Mesenchymal stem cell (in vitro differentiated cells and primary cell): ENCODE measurements around the gene CDH15.
"Not testable (repeated sequence)": the region's sequence is repeated elsewhere in the genome, so short reads cannot be mapped to it uniquely, and the experiment has no call there.

Experiments used
- DNase-seq: peaks from one replicate; pipeline ENCODE4 v3.0.0-alpha.2; 2013
- H2AFZ ChIP-seq: one replicate; pipeline ENCODE4 v1.6.1; 2013; ENCODE audit warnings: low read depth, mild to moderate bottlenecking, control low read depth, inconsistent platforms, low read length, moderate library complexity
- H2AK5ac ChIP-seq: 2 replicates; pipeline ENCODE4 v1.6.1; 2013; ENCODE audit warnings: low read length, moderate library complexity, mild to moderate bottlenecking, inconsistent platforms; ENCODE audit not compliant: severe bottlenecking
- H2BK120ac ChIP-seq: one replicate; pipeline ENCODE4 v1.6.1; 2013; ENCODE audit warnings: low read depth, mild to moderate bottlenecking, inconsistent platforms, low read length, moderate library complexity
- H2BK12ac ChIP-seq, 2 experiments: one replicate each; pipeline ENCODE4 v1.6.1; 2013; ENCODE audit warnings: inconsistent platforms in 2 of 2, low read length in 2 of 2, mild to moderate bottlenecking in 2 of 2, moderate library complexity in 2 of 2, control low read depth in 1 of 2
- H2BK15ac ChIP-seq: one replicate; pipeline ENCODE4 v1.6.1; 2013; ENCODE audit warnings: mild to moderate bottlenecking, low read depth, inconsistent platforms; ENCODE audit not compliant: poor library complexity, severe bottlenecking
- H2BK5ac ChIP-seq: 2 replicates; pipeline ENCODE4 v1.6.1; 2013; ENCODE audit warnings: low read depth, mild to moderate bottlenecking, low read length, control low read depth, inconsistent platforms; ENCODE audit not compliant: poor library complexity, severe bottlenecking
- H3K14ac ChIP-seq, 2 experiments: one replicate each; pipeline ENCODE4 v1.6.1; 2013; ENCODE audit warnings: inconsistent platforms in 2 of 2, low read length in 2 of 2, control low read depth in 1 of 2, mild to moderate bottlenecking in 1 of 2, moderate library complexity in 1 of 2
- H3K18ac ChIP-seq, 2 experiments: one replicate each; pipeline ENCODE4 v1.6.1; 2013; ENCODE audit warnings: inconsistent platforms in 2 of 2, low read length in 2 of 2, control low read depth in 1 of 2, low read depth in 1 of 2, mild to moderate bottlenecking in 1 of 2
- H3K23ac ChIP-seq, 2 experiments: one replicate each; pipeline ENCODE4 v1.6.1; 2013; ENCODE audit warnings: inconsistent platforms in 2 of 2, low read length in 2 of 2, mild to moderate bottlenecking in 2 of 2, moderate library complexity in 2 of 2, control low read depth in 1 of 2
- H3K27ac ChIP-seq: 2 replicates; pipeline ENCODE4 v1.5.1; 2013; ENCODE audit warnings: mild to moderate bottlenecking, moderate library complexity, low read length, control low read depth, inconsistent platforms; ENCODE audit not compliant: poor library complexity, severe bottlenecking
- H3K27me3 ChIP-seq, 2 experiments: 2 replicates each; pipeline versions ENCODE4 v1.6.1 to v1.7.0; 2013; ENCODE audit warnings: low read length in 2 of 2, mild to moderate bottlenecking in 2 of 2, moderate library complexity in 2 of 2, control low read depth in 1 of 2, inconsistent platforms in 1 of 2; ENCODE audit not compliant: control insufficient read depth in 1 of 2, insufficient read depth in 1 of 2
- H3K36me3 ChIP-seq, 2 experiments: 2 replicates each; pipeline versions ENCODE4 v1.6.1 to v1.7.0; 2013; ENCODE audit warnings: low read length in 2 of 2, control low read depth in 1 of 2, inconsistent platforms in 1 of 2, low read depth in 1 of 2, mild to moderate bottlenecking in 1 of 2; ENCODE audit not compliant: insufficient read depth in 2 of 2, control insufficient read depth in 1 of 2
- H3K4ac ChIP-seq, 2 experiments: one replicate each; pipeline ENCODE4 v1.6.1; 2013; ENCODE audit warnings: inconsistent platforms in 2 of 2, low read length in 2 of 2, mild to moderate bottlenecking in 2 of 2, moderate library complexity in 2 of 2, control low read depth in 1 of 2, low read depth in 1 of 2
- H3K4me1 ChIP-seq: 2 replicates; pipeline ENCODE4 v1.6.1; 2013; ENCODE audit warnings: low read depth, low read length, control low read depth; ENCODE audit not compliant: control insufficient read depth, insufficient read depth
- H3K4me2 ChIP-seq: 2 replicates; pipeline ENCODE4 v1.6.1; 2013; ENCODE audit warnings: low read length, mild to moderate bottlenecking, inconsistent platforms; ENCODE audit not compliant: poor library complexity, severe bottlenecking
- H3K4me3 ChIP-seq, 2 experiments: 2 replicates each; pipeline versions ENCODE4 v1.5.1 to v1.7.0; 2013; ENCODE audit warnings: low read length in 2 of 2, mild to moderate bottlenecking in 2 of 2, control low read depth in 1 of 2, low read depth in 1 of 2; ENCODE audit not compliant: insufficient read depth in 1 of 2
- H3K79me1 ChIP-seq: replicated peaks from 2 replicates; pipeline ENCODE4 v1.6.1; 2013; ENCODE audit warnings: mild to moderate bottlenecking, control low read depth, low read length, inconsistent platforms; ENCODE audit not compliant: poor library complexity, severe bottlenecking
- H3K9ac ChIP-seq: 2 replicates; pipeline ENCODE4 v1.7.0; 2013; ENCODE audit warnings: mild to moderate bottlenecking, low read length, moderate library complexity
- H3K9me3 ChIP-seq: 2 replicates; pipeline ENCODE4 v1.7.0; 2013; ENCODE audit warnings: mild to moderate bottlenecking, low read length; ENCODE audit not compliant: control insufficient read depth
- H4K8ac ChIP-seq: one replicate; pipeline ENCODE4 v1.6.1; 2013; ENCODE audit warnings: inconsistent platforms, mild to moderate bottlenecking, low read length, moderate library complexity
- H4K91ac ChIP-seq: one replicate; pipeline ENCODE4 v1.6.1; 2013; ENCODE audit warnings: mild to moderate bottlenecking, low read length, inconsistent platforms
- whole genome bisulfite sequencing: methylation state at CpG from one replicate; pipeline ENCODE4 v1.1.7; 2013; ENCODE audit warnings: mixed read lengths; 5-methylcytosine and 5-hydroxymethylcytosine counted together

Gene CDH15

GRCh38 chr16:89244264-89244663 lies 72.7 kb downstream of the CDH15 start:
- not testable (repeated sequence) for H2BK12ac ChIP-seq, DNase-seq, H3K79me1 ChIP-seq, H3K36me3 ChIP-seq, H3K23ac ChIP-seq, H2BK120ac ChIP-seq, H3K27me3 ChIP-seq, H2BK15ac ChIP-seq, H2BK5ac ChIP-seq, H3K18ac ChIP-seq, H3K4me3 ChIP-seq, H3K14ac ChIP-seq, H3K9ac ChIP-seq, H3K27ac ChIP-seq, H4K91ac ChIP-seq, H2AFZ ChIP-seq, H3K4me2 ChIP-seq, H4K8ac ChIP-seq, H3K9me3 ChIP-seq, H2AK5ac ChIP-seq, H3K4ac ChIP-seq
- peaks cover 18% of the 10 kb centered on the region for H3K4me1 ChIP-seq
- 87% methylated on average over 13 of the region's 13 CpGs for WGBS

DNA sequence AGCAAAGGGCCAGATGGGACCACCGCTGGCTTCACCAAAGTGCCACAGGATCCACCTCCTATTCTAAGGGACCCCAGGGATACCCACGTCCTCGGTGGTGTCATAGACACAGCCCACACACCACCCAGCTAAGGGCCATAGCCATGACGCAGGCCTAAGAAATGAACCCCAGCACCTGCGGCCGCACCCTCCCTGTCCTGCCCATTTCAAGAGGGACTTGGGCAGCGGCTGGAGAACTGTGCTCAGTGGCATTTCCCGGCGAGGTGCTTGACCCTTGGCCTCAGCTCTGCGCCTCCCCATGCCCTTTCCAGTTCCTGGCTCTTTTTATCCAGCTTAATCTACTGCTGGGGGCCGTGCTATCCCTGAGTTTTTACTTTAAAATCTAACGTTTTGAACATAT lies 73.2 kb downstream of the CDH15 start:
- Histone ChIP-seq H4K91ac (peak overlapping the region; percentile 71), H3K9me3 (no peaks in the 10 kb centered on the region), H3K4me2 (no peak overlapping the region), H3K18ac (no peak overlapping the region), H3K23ac (no peak overlapping the region), H2AFZ (no peak overlapping the region), H4K8ac (no peak overlapping the region), H3K27me3 (no peaks in the 10 kb centered on the region), H3K27ac (no peak overlapping the region), H3K36me3 (no peaks in the 10 kb centered on the region), H2BK5ac (no peak overlapping the region), H2BK120ac (no peak overlapping the region), H3K14ac (no peak overlapping the region), H2BK15ac (no peak overlapping the region), H3K9ac (no peak overlapping the region), H3K4ac (no peak overlapping the region), H3K4me1 (peaks cover 18% of the 10 kb centered on the region), H3K79me1 (peaks cover 8% of the 10 kb centered on the region), H2AK5ac (no peak overlapping the region), H3K4me3 (no peak overlapping the region), H2BK12ac (no peak overlapping the region)
- DNase-seq, result no peak
- WGBS, result 82% methylated on average over 9 of the region's 12 CpGs
